D721Med (cell line): Measurements from ENCODE around the gene APCDD1.
"Not testable (repeated sequence)": the region's sequence is repeated elsewhere in the genome, so short reads cannot be mapped to it uniquely, and the experiment has no call there.

Experiments used
- DNase-seq: peaks from one replicate; pipeline ENCODE4 v3.0.0; 2011; ENCODE audit warnings: low spot score; ENCODE audit not compliant: insufficient read length
- FAIRE-seq: peaks from 2 replicates; lab custom pipeline; 2011; peaks lifted over from hg19 to GRCh38; lab: Jason Lieb, UNC
- CTCF ChIP-seq: IDR thresholded peaks from 2 replicates; pipeline ENCODE4 v1.5.1; 2012; ENCODE audit warnings: mild to moderate bottlenecking, control low read depth; ENCODE audit not compliant: insufficient read depth; ENCODE audit errors: missing control alignments

APCDD1 gene

GRCh38 chr18:10459587-10459986 lies 5.2 kb downstream of the APCDD1 start:
- TF ChIP-seq CTCF, result no peak
- FAIRE-seq, result no peak
- no peak for DNase-seq

GRCh38 chr18:10460414-10461018 lies 6.1 kb downstream of the APCDD1 start:
- FAIRE-seq (no peak), DNase-seq (no peak)
- no peak for TF ChIP-seq CTCF

GRCh38 chr18:10461989-10462388 lies 7.6 kb downstream of the APCDD1 start:
- FAIRE-seq, result no peak
- DNase-seq, result no peak
- TF ChIP-seq CTCF, result no peak

- DNase-seq (no peak), FAIRE-seq (no peak)
- TF ChIP-seq CTCF, result no peak
Observed at GRCh38 chr18:10462597-10462996, 8.2 kb downstream of the APCDD1 start.

GRCh38 chr18:10463096-10463495 lies 8.7 kb downstream of the APCDD1 start:
- FAIRE-seq (no peak), DNase-seq (no peak)
- no peak for TF ChIP-seq CTCF

GRCh38 chr18:10463741-10464140 lies 9.3 kb downstream of the APCDD1 start:
- FAIRE-seq (no peak), DNase-seq (no peak)
- no peak for TF ChIP-seq CTCF

GRCh38 chr18:10464161-10464648 lies 9.8 kb downstream of the APCDD1 start:
- FAIRE-seq, DNase-seq: not testable (repeated sequence)
